Mesothelial cell of epicardium (in vitro differentiated cells): ENCODE measurements around the gene KRI1. TPM values are rescaled to one million over a fixed set of nuclear protein-coding genes. Genes with fewer than 3 reads are reported as not detected.
A peak's percentile ranks its signal among the peaks of the same experiment; 100 is the strongest.

ENCODE experiments used
- DNase-seq, 2 experiments: peaks; one replicate each; pipeline ENCODE4 v3.0.0; 2021; ENCODE audit warnings: low spot score in 2 of 2; ENCODE audit not compliant: unreplicated experiment in 2 of 2
- H3K27ac Mint-ChIP-seq: 2 replicates; pipeline ENCODE4 v1.8.0; 2021; ENCODE audit warnings: mixed read lengths
- H3K27me3 Mint-ChIP-seq: 2 replicates; pipeline ENCODE4 v1.8.0; 2021; ENCODE audit warnings: low read depth, mixed read lengths
- H3K36me3 Mint-ChIP-seq: 2 replicates; pipeline ENCODE4 v1.8.0; 2021; ENCODE audit warnings: mixed read lengths
- H3K4me1 Mint-ChIP-seq: 2 replicates; pipeline ENCODE4 v1.8.0; 2021; ENCODE audit warnings: mixed read lengths
- H3K4me3 Mint-ChIP-seq: 2 replicates; pipeline ENCODE4 v1.8.0; 2021; ENCODE audit warnings: mild to moderate bottlenecking, moderate library complexity, mixed read lengths
- H3K9me3 Mint-ChIP-seq: 2 replicates; pipeline ENCODE4 v1.8.0; 2021; ENCODE audit warnings: mixed read lengths
- total RNA-seq: library from RNA; stranded (reverse); gene quantifications from 3 replicates; pipeline ENCODE4 v1.2.1, GENCODE V29; 2021
- TF ChIP-seq, protein P1 (sequence below): fragments of 200-600 bp; sonication (generic); IDR thresholded peaks from one replicate; pipeline ENCODE4 v1.5.0; 2021; ENCODE audit warnings: antibody characterized with exemption; ENCODE audit not compliant: unreplicated experiment

KRI1 gene
- total RNA-seq, 1 donor from 2014 or later = 27.4 TPM

DNA sequence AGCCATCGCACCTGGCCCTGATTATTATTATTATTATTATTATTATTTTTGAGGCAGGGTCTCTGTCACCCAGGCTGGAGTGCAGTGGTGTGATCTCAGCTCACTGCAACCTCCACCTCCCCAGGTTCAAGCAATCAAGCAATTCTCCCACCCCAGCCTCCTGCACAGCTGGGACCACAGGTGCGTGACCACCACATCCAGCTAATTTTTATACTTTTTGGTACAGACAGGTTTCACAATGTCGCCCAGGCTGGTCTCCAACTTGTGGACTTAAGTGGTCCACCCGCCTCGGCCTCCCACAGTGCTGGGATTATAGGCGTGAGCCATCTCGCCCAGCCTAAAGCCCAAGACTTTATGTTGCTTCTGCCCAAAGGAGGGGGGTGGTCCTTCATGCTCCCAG is 27.3 kb upstream of the KRI1 start:
- Mint-ChIP-seq H3K4me1 (peaks cover 5% of the 10 kb centered on the region), H3K4me3 (no peak overlapping the region), H3K27me3 (no peaks in the 10 kb centered on the region), H3K27ac (no peak overlapping the region), H3K36me3 (no peaks in the 10 kb centered on the region), H3K9me3 (no peaks in the 10 kb centered on the region)
- DNase-seq = no peak
- TF ChIP-seq, protein P1, sequence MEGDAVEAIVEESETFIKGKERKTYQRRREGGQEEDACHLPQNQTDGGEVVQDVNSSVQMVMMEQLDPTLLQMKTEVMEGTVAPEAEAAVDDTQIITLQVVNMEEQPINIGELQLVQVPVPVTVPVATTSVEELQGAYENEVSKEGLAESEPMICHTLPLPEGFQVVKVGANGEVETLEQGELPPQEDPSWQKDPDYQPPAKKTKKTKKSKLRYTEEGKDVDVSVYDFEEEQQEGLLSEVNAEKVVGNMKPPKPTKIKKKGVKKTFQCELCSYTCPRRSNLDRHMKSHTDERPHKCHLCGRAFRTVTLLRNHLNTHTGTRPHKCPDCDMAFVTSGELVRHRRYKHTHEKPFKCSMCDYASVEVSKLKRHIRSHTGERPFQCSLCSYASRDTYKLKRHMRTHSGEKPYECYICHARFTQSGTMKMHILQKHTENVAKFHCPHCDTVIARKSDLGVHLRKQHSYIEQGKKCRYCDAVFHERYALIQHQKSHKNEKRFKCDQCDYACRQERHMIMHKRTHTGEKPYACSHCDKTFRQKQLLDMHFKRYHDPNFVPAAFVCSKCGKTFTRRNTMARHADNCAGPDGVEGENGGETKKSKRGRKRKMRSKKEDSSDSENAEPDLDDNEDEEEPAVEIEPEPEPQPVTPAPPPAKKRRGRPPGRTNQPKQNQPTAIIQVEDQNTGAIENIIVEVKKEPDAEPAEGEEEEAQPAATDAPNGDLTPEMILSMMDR = no peak

DNA sequence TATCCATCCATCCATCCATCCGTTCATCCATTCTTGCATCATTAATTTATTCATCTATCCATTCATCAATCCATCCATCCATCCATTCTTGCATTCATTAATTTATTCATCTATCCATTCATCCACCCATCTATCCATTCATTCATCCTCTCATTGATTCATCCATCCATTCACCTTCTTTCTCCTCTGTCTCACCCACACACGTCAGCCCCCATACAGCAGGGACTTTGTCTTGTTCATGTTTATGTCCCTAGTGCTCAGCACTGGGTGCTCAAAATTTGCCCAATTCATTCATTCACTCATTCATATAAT is 22.0 kb upstream of the KRI1 start:
- Mint-ChIP-seq H3K4me1 (peaks cover 5% of the 10 kb centered on the region), H3K27ac (no peak overlapping the region), H3K27me3 (peaks cover 24% of the 10 kb centered on the region), H3K36me3 (no peaks in the 10 kb centered on the region), H3K4me3 (peak overlapping the region; percentile 74), H3K9me3 (no peaks in the 10 kb centered on the region)
- no peak for DNase-seq
- TF ChIP-seq, protein P1 = no peak

DNA sequence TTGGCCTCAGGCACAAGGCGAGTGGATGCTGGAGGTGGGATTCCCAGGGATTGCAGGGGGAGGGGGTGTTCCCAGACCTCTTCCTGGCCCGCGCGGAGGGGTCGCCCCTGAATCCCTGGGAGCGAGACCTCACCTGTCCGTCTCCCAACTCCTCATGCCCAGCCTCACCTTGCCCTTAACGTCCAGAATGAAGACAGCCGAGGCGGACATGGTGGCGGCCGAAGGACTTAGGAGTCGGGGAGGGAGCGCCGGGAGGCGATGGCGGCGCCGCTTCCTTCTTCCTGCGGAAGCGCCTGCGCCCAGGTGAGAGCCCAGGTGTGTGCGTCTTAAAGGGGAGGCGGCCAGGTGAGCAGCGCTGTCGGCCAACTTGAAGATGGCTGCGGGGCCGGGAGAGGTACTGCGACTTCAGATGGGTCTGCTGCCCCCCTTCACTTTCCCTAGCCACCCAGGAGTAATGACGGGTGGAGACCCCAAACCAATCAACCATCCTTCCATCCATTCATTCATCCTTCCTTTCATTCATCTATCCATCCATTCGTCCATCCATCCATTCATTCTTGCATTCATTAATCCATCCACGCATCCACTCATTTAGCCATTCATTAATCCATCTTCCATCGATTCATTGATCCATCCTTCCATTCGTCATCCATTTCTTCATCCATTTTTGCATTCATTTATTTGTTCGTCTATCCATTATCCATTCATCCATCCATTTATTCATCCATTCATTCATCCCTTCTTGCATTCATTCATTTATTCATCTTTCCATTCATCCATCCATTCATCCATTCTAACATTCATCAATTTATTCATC is 21.4 kb upstream of the KRI1 start, which contains the start of gene AP1M2:
Gene AP1M2, minus strand, starts transcription at position 291 of the 817 bp plus-strand sequence. Its CDS starts 81 bp downstream, at position 210.
- Mint-ChIP-seq H3K36me3 (no peaks in the 10 kb centered on the region), H3K27ac (peak within 1 kb of the TSS; percentile 15), H3K27me3 (peaks cover 24% of the 10 kb centered on the region), H3K9me3 (no peaks in the 10 kb centered on the region), H3K4me1 (peaks cover 5% of the 10 kb centered on the region), H3K4me3 (peak within 1 kb of the TSS; percentile 74)
- DNase-seq = no peak
- TF ChIP-seq, protein P1 = no peak

DNA sequence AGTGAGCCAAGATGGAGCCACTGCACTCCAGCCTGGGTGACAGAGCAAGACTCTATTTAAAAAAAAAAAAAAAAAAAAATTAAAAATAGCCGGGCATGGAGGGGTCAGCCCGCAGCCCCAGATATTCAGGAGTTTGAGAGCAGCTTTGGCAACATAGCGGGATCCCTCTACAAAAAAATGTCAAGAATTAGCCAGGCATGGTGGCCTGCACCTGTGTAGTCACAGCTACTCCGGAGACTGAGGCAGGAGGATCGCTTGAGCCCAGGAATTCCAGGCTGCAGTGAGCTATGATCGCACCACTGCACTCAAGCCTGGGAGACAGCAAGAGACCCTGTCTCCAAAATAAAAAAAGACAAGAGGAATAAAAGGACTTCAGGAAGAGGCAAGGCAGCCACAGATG is 20.6 kb upstream of the KRI1 start:
- Mint-ChIP-seq H3K4me3 (peak overlapping the region; percentile 74), H3K27ac (no peak overlapping the region), H3K27me3 (peaks cover 24% of the 10 kb centered on the region), H3K4me1 (peaks cover 5% of the 10 kb centered on the region), H3K36me3 (no peaks in the 10 kb centered on the region), H3K9me3 (no peaks in the 10 kb centered on the region)
- TF ChIP-seq, protein P1 = no peak
- no peak for DNase-seq

DNA sequence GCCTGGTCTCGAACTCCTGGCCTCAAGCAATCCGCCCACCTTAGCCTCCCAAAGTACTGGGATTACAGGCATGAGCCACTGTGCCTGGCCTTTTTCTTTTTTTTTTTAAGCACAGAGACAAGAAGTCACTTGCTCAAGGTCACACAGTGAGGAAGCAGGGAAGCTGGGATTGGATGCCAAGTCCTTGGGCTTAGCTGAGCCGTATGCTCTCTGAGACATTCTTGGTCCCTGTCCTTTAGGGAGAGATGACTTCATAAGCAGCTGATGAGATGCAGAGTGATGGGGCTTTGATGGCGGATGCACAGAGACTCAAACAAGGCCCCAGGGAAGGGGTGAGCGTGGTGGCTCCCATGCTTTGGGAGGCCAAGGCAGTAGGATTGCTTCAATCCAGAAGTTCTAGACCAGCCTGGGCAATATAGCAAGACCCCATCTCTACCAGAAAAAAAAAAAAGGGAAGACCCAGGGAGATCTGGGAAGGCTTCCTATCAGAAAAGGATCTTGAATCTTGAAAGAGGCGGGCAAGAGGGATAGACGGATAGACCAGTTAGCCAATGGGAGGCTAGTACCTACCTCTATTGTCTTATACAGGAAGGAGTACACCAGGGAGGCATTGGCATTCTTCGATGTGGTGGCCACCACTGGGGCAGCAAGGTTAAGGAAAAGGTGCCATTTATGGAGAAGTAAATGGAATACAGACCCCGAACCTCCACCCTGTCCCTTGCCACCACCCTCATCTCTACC is 17.4 kb upstream of the KRI1 start:
- no peak for DNase-seq
- TF ChIP-seq, protein P1 = no peak
- peaks cover 3% of the 10 kb centered on the region for H3K36me3 Mint-ChIP-seq
- peaks cover 24% of the 10 kb centered on the region for H3K27me3 Mint-ChIP-seq
- no peak overlapping the region for H3K27ac Mint-ChIP-seq
- no peaks in the 10 kb centered on the region for H3K9me3 Mint-ChIP-seq
- H3K4me3 Mint-ChIP-seq = no peak overlapping the region
- peaks cover 5% of the 10 kb centered on the region for H3K4me1 Mint-ChIP-seq
